KMS-11 (cell line): ENCODE measurements around the gene DZIP1L.
A peak's percentile ranks its signal among the peaks of the same experiment; 100 is the strongest.

ENCODE experiments used
- H2AFZ ChIP-seq: fragments of 200-600 bp; sonication (generic); 2 replicates; pipeline ENCODE4 v1.6.1; 2016; ENCODE audit warnings: antibody characterized with exemption, mixed run types, low read depth
- H3K27ac ChIP-seq: fragments of 200-600 bp; sonication (generic); 2 replicates; pipeline ENCODE4 v1.6.1; 2016; ENCODE audit warnings: mild to moderate bottlenecking, mixed run types
- H3K27me3 ChIP-seq: fragments of 200-600 bp; sonication (generic); 2 replicates; pipeline ENCODE4 v1.6.1; 2017; ENCODE audit warnings: mild to moderate bottlenecking, low read depth, mixed run types, moderate library complexity; ENCODE audit not compliant: insufficient read depth
- H3K36me3 ChIP-seq: fragments of 200-600 bp; sonication (generic); 2 replicates; pipeline ENCODE4 v1.6.1; 2017; ENCODE audit warnings: mild to moderate bottlenecking, mixed run types; ENCODE audit not compliant: insufficient read depth
- H3K4me1 ChIP-seq: fragments of 200-600 bp; sonication (generic); 2 replicates; pipeline ENCODE4 v1.6.1; 2016; ENCODE audit warnings: mild to moderate bottlenecking, low read depth, mixed run types; ENCODE audit not compliant: poor library complexity, severe bottlenecking
- H3K4me2 ChIP-seq: fragments of 200-600 bp; sonication (generic); 2 replicates; pipeline ENCODE4 v1.7.0; 2016; ENCODE audit warnings: mild to moderate bottlenecking, mixed run types
- H3K4me3 ChIP-seq: fragments of 200-600 bp; sonication (generic); IDR thresholded peaks from 2 replicates; pipeline ENCODE4 v1.6.1; 2017; ENCODE audit warnings: low read depth, low read length, mixed read lengths; ENCODE audit not compliant: insufficient read depth
- H3K79me2 ChIP-seq: fragments of 200-600 bp; sonication (generic); 2 replicates; pipeline ENCODE4 v1.6.1; 2016; ENCODE audit warnings: low read depth, mixed run types; ENCODE audit not compliant: insufficient read depth
- H3K9ac ChIP-seq: fragments of 200-600 bp; sonication (generic); 2 replicates; pipeline ENCODE4 v1.6.1; 2016; ENCODE audit warnings: mild to moderate bottlenecking, mixed run types
- H4K20me1 ChIP-seq: fragments of 200-600 bp; sonication (generic); 2 replicates; pipeline ENCODE4 v1.6.1; 2016; ENCODE audit warnings: mild to moderate bottlenecking, mixed run types; ENCODE audit not compliant: insufficient read depth
- TF ChIP-seq, protein P1 (sequence below): fragments of 200-600 bp; sonication (generic); conservative IDR thresholded peaks from 2 replicates; pipeline ENCODE4 v1.6.1; 2017; ENCODE audit warnings: low read depth, mild to moderate bottlenecking, antibody characterized with exemption, low read length, moderate library complexity, mixed read lengths

The DZIP1L gene

GRCh38 chr3:138072796-138073195 lies 42.6 kb downstream of the DZIP1L start:
- Histone ChIP-seq H3K9ac (no peak overlapping the region), H3K36me3 (no peaks in the 10 kb centered on the region), H3K27ac (no peak overlapping the region), H3K79me2 (no peaks in the 10 kb centered on the region), H3K4me1 (no peaks in the 10 kb centered on the region), H2AFZ (no peak overlapping the region), H4K20me1 (no peaks in the 10 kb centered on the region), H3K27me3 (no peaks in the 10 kb centered on the region), H3K4me2 (no peak overlapping the region), H3K4me3 (no peak overlapping the region)
- TF ChIP-seq, protein P1, sequence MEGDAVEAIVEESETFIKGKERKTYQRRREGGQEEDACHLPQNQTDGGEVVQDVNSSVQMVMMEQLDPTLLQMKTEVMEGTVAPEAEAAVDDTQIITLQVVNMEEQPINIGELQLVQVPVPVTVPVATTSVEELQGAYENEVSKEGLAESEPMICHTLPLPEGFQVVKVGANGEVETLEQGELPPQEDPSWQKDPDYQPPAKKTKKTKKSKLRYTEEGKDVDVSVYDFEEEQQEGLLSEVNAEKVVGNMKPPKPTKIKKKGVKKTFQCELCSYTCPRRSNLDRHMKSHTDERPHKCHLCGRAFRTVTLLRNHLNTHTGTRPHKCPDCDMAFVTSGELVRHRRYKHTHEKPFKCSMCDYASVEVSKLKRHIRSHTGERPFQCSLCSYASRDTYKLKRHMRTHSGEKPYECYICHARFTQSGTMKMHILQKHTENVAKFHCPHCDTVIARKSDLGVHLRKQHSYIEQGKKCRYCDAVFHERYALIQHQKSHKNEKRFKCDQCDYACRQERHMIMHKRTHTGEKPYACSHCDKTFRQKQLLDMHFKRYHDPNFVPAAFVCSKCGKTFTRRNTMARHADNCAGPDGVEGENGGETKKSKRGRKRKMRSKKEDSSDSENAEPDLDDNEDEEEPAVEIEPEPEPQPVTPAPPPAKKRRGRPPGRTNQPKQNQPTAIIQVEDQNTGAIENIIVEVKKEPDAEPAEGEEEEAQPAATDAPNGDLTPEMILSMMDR = no peak

DNA sequence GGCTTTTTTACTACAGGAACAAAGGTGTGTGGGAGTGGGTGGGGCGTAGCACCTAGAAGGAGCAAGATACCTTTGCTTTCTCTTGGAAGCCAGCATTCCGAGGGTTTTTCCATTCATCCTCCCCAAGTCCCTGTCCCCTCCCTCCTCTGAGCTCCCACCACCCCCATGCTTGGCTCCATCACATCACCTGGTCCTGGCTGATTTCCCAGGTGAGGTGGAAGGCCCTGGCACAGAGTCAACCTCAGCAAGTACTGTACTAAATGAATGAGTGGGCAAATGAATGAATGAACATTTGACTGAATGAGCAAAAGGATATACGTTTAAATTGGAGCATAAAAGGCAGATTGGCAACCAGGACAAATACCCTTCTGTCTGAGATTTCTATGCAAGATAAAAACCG lies 45.4 kb downstream of the DZIP1L start:
- H4K20me1 ChIP-seq = no peaks in the 10 kb centered on the region
- TF ChIP-seq, protein P1 = no peak
- H3K4me1 ChIP-seq = no peaks in the 10 kb centered on the region
- no peaks in the 10 kb centered on the region for H3K36me3 ChIP-seq
- H3K4me2 ChIP-seq = no peak overlapping the region
- H3K79me2 ChIP-seq = no peaks in the 10 kb centered on the region
- no peak overlapping the region for H3K27ac ChIP-seq
- H2AFZ ChIP-seq = no peak overlapping the region
- H3K27me3 ChIP-seq = no peaks in the 10 kb centered on the region
- H3K4me3 ChIP-seq = no peak overlapping the region
- H3K9ac ChIP-seq = no peak overlapping the region

DNA sequence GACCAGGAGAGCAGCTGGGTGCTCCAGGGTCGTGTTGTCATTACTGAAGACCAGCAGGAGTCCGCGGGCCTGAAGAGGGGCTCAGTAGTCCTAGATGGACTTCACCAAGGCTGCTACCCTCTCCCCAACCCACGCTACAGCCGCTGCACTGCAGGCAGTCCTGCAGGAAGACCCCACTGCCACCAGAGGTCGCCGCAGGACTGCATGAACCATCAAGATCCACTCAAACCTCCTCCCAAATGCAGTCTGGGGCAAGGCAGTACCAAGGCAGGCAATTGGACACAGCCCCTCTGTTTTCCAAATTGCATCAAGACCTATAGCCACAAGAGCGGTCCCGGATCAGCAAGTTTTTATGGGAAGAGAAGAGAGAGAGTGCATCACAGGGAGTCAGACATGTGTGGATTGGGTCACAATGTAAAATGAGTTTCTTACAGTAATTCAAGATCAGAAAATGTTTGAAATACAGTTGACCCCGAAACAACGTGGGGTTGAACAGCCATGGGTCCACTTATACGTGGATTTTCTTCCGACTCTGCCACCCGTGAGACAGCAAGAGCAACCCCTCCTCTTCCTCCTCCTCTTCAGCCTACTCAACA lies 46.7 kb downstream of the DZIP1L start:
- H3K27me3 ChIP-seq = no peaks in the 10 kb centered on the region
- H3K4me3 ChIP-seq = no peak overlapping the region
- H4K20me1 ChIP-seq = no peaks in the 10 kb centered on the region
- no peaks in the 10 kb centered on the region for H3K36me3 ChIP-seq
- H3K4me1 ChIP-seq = no peaks in the 10 kb centered on the region
- no peak overlapping the region for H3K4me2 ChIP-seq
- peak overlapping the region; percentile 21; the same call in 1 of the 2 replicates for H2AFZ ChIP-seq
- no peak overlapping the region for H3K9ac ChIP-seq
- no peaks in the 10 kb centered on the region for H3K79me2 ChIP-seq
- no peak overlapping the region for H3K27ac ChIP-seq
- TF ChIP-seq, protein P1 = peak; percentile 99

GRCh38 chr3:138068046-138068445 lies 47.4 kb downstream of the DZIP1L start:
- Histone ChIP-seq H3K79me2 (no peaks in the 10 kb centered on the region), H2AFZ (no peak overlapping the region; the same call in 1 of the 2 replicates), H3K9ac (no peak overlapping the region), H3K4me3 (no peak overlapping the region), H3K27me3 (no peaks in the 10 kb centered on the region), H3K27ac (no peak overlapping the region), H3K4me1 (no peaks in the 10 kb centered on the region), H3K36me3 (no peaks in the 10 kb centered on the region), H3K4me2 (no peak overlapping the region), H4K20me1 (no peaks in the 10 kb centered on the region)
- TF ChIP-seq, protein P1 = no peak
